B cell (primary cell): ENCODE data around the gene XPO6. TPM values are rescaled to one million over a fixed set of nuclear protein-coding genes. Genes with fewer than 3 reads are reported as not detected.

Experiments used
- ATAC-seq: fragments of 200-7000 bp; cut with Tn5 transposase; one replicate; pipeline ENCODE4 v1.10.0; 2021; ENCODE audit warnings: low read depth, mild to moderate bottlenecking, moderate number of reproducible peaks, moderate library complexity
- CTCF ChIA-PET: fragments of 350-600 bp; sonication (Branson Sonifier 250); formaldehyde crosslinking; loops from one replicate; lab custom pipeline; 2021; ENCODE audit warnings: antibody characterized with exemption, inconsistent platforms; lab: Charles Lee
- POLR2A ChIA-PET: fragments of 350-600 bp; sonication (Branson Sonifier 250); formaldehyde crosslinking; loops from one replicate; lab custom pipeline; 2021; ENCODE audit warnings: antibody characterized with exemption; lab: Charles Lee
- DNase-seq: peaks from one replicate; pipeline ENCODE4 v3.0.0; 2013
- H2AFZ ChIP-seq: 2 replicates; pipeline ENCODE4 v1.6.1; 2012; ENCODE audit warnings: mild to moderate bottlenecking, low read depth, low read length; ENCODE audit not compliant: insufficient read depth, poor library complexity, severe bottlenecking
- H3K27ac ChIP-seq, 2 donors: 1 replicate in 1 of 2; 2 replicates in 1 of 2; pipeline ENCODE4 v1.5.1; 2012 to 2013; ENCODE audit warnings: low read length in 2 of 2, mild to moderate bottlenecking in 2 of 2, moderate library complexity in 1 of 2
- H3K27me3 ChIP-seq, 4 experiments: fragments of 200-600 bp in 1 of 4; sonication (generic) in 1 of 4; replicated peaks in 1 of 4; 1 replicate in 2 of 4; 2 replicates in 2 of 4; pipeline versions ENCODE4 v1.6.1 to v1.7.0; 2013 to 2016; ENCODE audit warnings: low read length in 3 of 4, mild to moderate bottlenecking in 2 of 4, mixed read lengths in 1 of 4, moderate library complexity in 1 of 4; ENCODE audit not compliant: insufficient read depth in 4 of 4, control insufficient read depth in 3 of 4; ENCODE audit errors: control extremely low read depth in 1 of 4
- H3K36me3 ChIP-seq, 2 experiments: replicated peaks in 1 of 2; 1 replicate in 1 of 2; 2 replicates in 1 of 2; pipeline versions ENCODE4 v1.6.1 to v1.7.1; 2013; ENCODE audit warnings: low read length in 1 of 2; ENCODE audit not compliant: insufficient read depth in 2 of 2, control insufficient read depth in 1 of 2; ENCODE audit errors: control extremely low read depth in 1 of 2, extremely low read depth in 1 of 2
- H3K4me1 ChIP-seq, 2 donors: fragments of 200-600 bp in 1 of 2; sonication (generic) in 1 of 2; 1 replicate in 1 of 2; 2 replicates in 1 of 2; pipeline versions ENCODE4 v1.5.1 to v1.6.1; 2013 to 2017; ENCODE audit warnings: low read length in 2 of 2; ENCODE audit not compliant: control insufficient read depth in 2 of 2, insufficient read depth in 2 of 2
- H3K4me2 ChIP-seq: replicated peaks from 2 replicates; pipeline ENCODE3; 2012; ENCODE audit warnings: mild to moderate bottlenecking, low read depth, low read length; ENCODE audit not compliant: poor library complexity, severe bottlenecking
- H3K4me3 ChIP-seq, 5 experiments: fragments of 200-600 bp in 1 of 5; sonication (generic) in 1 of 5; 1 replicate in 3 of 5; 2 replicates in 2 of 5; pipeline versions ENCODE4 v1.5.1 to v1.7.0; 2011 to 2016; ENCODE audit warnings: low read length in 4 of 5, mild to moderate bottlenecking in 4 of 5, low read depth in 2 of 5, control low read depth in 1 of 5, moderate library complexity in 1 of 5; ENCODE audit not compliant: insufficient read depth in 1 of 5; ENCODE audit errors: control extremely low read depth in 1 of 5, extremely low read depth in 1 of 5
- H3K79me2 ChIP-seq: fragments of 200-600 bp; sonication (generic); one replicate; pipeline ENCODE4 v1.6.0; 2016; ENCODE audit warnings: low read length; ENCODE audit not compliant: control insufficient read depth, insufficient read depth
- H3K9ac ChIP-seq: fragments of 200-600 bp; sonication (generic); 2 replicates; pipeline ENCODE4 v1.6.1; 2017; ENCODE audit warnings: mild to moderate bottlenecking, low read length, moderate library complexity
- H3K9me3 ChIP-seq, 3 donors: one replicate each; pipeline versions ENCODE4 v1.6.1 to v1.7.1; 2013; ENCODE audit warnings: low read length in 2 of 3; ENCODE audit not compliant: control insufficient read depth in 2 of 3, insufficient read depth in 1 of 3; ENCODE audit errors: control extremely low read depth in 1 of 3
- H4K20me1 ChIP-seq: 2 replicates; pipeline ENCODE4 v1.6.0; 2012; ENCODE audit warnings: mild to moderate bottlenecking, low read length; ENCODE audit not compliant: insufficient read depth, control insufficient read depth, poor library complexity, severe bottlenecking
- H3K27ac Mint-ChIP-seq: one replicate; pipeline ENCODE4 v1.8.0; 2021; ENCODE audit warnings: mixed read lengths
- H3K27me3 Mint-ChIP-seq: one replicate; pipeline ENCODE4 v1.8.0; 2021; ENCODE audit warnings: mixed read lengths
- H3K4me1 Mint-ChIP-seq: one replicate; pipeline ENCODE4 v1.8.0; 2021; ENCODE audit warnings: mixed read lengths
- H3K4me3 Mint-ChIP-seq: one replicate; pipeline ENCODE4 v1.8.0; 2021; ENCODE audit warnings: mixed read lengths
- H3K9me3 Mint-ChIP-seq: one replicate; pipeline ENCODE4 v1.8.0; 2022; ENCODE audit warnings: mixed read lengths; ENCODE audit not compliant: insufficient read depth
- EZH2 ChIP-seq: IDR thresholded peaks from 2 replicates; pipeline ENCODE4 v1.6.1; 2012; ENCODE audit warnings: borderline replicate concordance, low read depth, mild to moderate bottlenecking, moderate library complexity, low read length; ENCODE audit not compliant: insufficient read depth, poor library complexity, severe bottlenecking
- WGBS: methylation state at CpG from one replicate; pipeline ENCODE4 v1.1.5; 2013; ENCODE audit warnings: missing lambda C conversion rate; ENCODE audit not compliant: insufficient coverage; 5-methylcytosine and 5-hydroxymethylcytosine counted together
- intact Hi-C: fragments of 100-400 bp; cut with micrococcal nuclease; formaldehyde crosslinking; loops from one replicate; pipeline ENCODE4 v1.10.0; 2022
- polyA plus RNA-seq: library from polyadenylated mRNA; depleted of rRNA; stranded (reverse); fragments of >200 nt; gene quantifications from 2 replicates; pipeline ENCODE4 v1.2.3, GENCODE V29; 2012
- total RNA-seq, 2 donors: library from RNA; stranded (reverse); fragments of 120-200 nt in 1 of 2; gene quantifications; 1 replicate in 1 of 2; 2 replicates in 1 of 2; pipeline versions ENCODE4 v1.2.3 to v1.2.4, GENCODE V29; 2013 to 2022
- TF ChIP-seq, protein P1 (sequence below): fragments of 200-600 bp; IDR thresholded peaks from one replicate; pipeline ENCODE4 v1.8.0; 2022; ENCODE audit warnings: antibody characterized with exemption, mild to moderate bottlenecking

XPO6 gene
- total and polyA plus RNA-seq, 2 donors (not counting 1 experiment from before 2014, with no cell fraction given) = 259 to 303 TPM

DNA sequence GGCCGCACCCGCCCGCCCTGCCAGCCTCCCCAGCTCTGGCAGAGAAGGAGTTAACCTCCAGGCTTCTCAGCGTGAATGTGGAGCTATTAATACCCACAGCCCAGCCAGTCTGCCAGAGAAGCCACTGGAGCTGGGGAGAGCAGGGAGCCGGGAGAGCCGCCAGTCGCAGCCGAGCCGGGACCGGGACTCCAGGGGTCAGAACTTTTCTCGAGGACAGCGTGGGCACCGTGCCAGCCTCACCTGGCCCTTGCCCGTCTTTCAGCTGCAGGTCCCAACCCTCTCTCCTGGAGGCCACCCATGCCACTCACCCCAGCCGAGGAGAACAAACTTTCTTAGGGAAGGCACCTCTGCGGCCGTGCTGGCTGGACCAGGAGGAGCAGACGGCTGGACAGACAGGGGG is 46.8 kb upstream of the XPO6 start:
- no peak overlapping the region for H3K27ac ChIP-seq
- Mint-ChIP-seq H3K27ac (no peak overlapping the region), H3K27me3 (peaks cover 34% of the 10 kb centered on the region), H3K4me3 (no peak overlapping the region), H3K4me1 (no peaks in the 10 kb centered on the region), H3K9me3 (no peaks in the 10 kb centered on the region)
- H3K4me3 ChIP-seq = no peak overlapping the region
- intact Hi-C loops = no loop called here
- no peak for ATAC-seq
- no peak overlapping the region for H3K4me2 ChIP-seq
- 53% methylated on average over 17 of the region's 18 CpGs for WGBS
- no peak for DNase-seq
- TF ChIP-seq, protein P1, sequence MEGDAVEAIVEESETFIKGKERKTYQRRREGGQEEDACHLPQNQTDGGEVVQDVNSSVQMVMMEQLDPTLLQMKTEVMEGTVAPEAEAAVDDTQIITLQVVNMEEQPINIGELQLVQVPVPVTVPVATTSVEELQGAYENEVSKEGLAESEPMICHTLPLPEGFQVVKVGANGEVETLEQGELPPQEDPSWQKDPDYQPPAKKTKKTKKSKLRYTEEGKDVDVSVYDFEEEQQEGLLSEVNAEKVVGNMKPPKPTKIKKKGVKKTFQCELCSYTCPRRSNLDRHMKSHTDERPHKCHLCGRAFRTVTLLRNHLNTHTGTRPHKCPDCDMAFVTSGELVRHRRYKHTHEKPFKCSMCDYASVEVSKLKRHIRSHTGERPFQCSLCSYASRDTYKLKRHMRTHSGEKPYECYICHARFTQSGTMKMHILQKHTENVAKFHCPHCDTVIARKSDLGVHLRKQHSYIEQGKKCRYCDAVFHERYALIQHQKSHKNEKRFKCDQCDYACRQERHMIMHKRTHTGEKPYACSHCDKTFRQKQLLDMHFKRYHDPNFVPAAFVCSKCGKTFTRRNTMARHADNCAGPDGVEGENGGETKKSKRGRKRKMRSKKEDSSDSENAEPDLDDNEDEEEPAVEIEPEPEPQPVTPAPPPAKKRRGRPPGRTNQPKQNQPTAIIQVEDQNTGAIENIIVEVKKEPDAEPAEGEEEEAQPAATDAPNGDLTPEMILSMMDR = no peak
- TF ChIP-seq EZH2 = no peak
- H3K36me3 ChIP-seq = no peaks in the 10 kb centered on the region
- H3K9ac ChIP-seq = no peak overlapping the region
- ChIA-PET CTCF (no interaction called here), POLR2A (no interaction called here)
- H4K20me1 ChIP-seq = no peaks in the 10 kb centered on the region
- peaks cover 0 to 13% (median 0%) of the 10 kb centered on the region in 4 experiments for H3K27me3 ChIP-seq
- no peaks in the 10 kb centered on the region for H3K79me2 ChIP-seq
- no peaks in the 10 kb centered on the region for H3K4me1 ChIP-seq
- peaks cover 0 to 5% (median 0%) of the 10 kb centered on the region in 3 donors for H3K9me3 ChIP-seq
- no peak overlapping the region for H2AFZ ChIP-seq

DNA sequence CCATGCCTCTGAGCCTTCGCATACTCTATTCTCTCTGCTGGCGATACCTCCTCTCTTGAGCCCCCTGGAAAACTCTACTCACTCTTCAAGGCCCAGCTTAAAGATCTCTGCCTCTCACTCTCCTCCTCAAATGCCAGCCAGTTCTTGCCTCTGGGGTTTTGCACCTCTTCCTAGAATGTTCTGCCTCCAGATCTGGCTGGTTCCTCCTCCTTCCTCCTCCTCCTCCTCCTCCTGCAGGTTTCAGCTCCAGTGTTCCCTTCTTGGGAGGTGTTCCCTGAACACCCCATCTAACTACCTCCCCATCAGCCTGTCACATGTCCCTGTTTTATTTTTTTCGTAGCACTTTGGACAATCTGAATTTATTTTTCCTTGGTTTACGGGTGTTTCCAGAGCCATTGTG is 45.5 kb upstream of the XPO6 start:
- WGBS = 100% methylated on average over 2 of the region's 4 CpGs
- peaks cover 31% of the 10 kb centered on the region for H3K27me3 Mint-ChIP-seq
- CTCF ChIA-PET = no interaction called here
- Histone ChIP-seq H3K27ac (no peak overlapping the region), H4K20me1 (no peaks in the 10 kb centered on the region), H2AFZ (no peak overlapping the region), H3K27me3 (peaks cover 0 to 13% (median 0%) of the 10 kb centered on the region in 4 experiments), H3K9ac (no peak overlapping the region), H3K4me3 (no peak overlapping the region), H3K4me2 (no peak overlapping the region), H3K4me1 (no peaks in the 10 kb centered on the region), H3K36me3 (no peaks in the 10 kb centered on the region), H3K79me2 (no peaks in the 10 kb centered on the region), H3K9me3 (peaks cover 0 to 5% (median 2%) of the 10 kb centered on the region in 3 donors)
- no peak overlapping the region for H3K27ac Mint-ChIP-seq
- TF ChIP-seq, protein P1 = no peak
- TF ChIP-seq EZH2 = no peak
- ATAC-seq = no peak
- no peaks in the 10 kb centered on the region for H3K4me1 Mint-ChIP-seq
- peaks cover 3% of the 10 kb centered on the region for H3K9me3 Mint-ChIP-seq
- no peak overlapping the region for H3K4me3 Mint-ChIP-seq
- POLR2A ChIA-PET = no interaction called here
- DNase-seq = no peak
- intact Hi-C loops = no loop called here
